ENCODE data around the gene IER3. TPM values are rescaled to one million over a fixed set of nuclear protein-coding genes. Genes with fewer than 3 reads are reported as not detected.

Gene IER3
- total RNA-seq, 2 donors from 2014 or later, result 102 to 136 TPM

GRCh38 chr6:30754631-30755030, 10.3 kb upstream of the IER3 start:
- H3K27me3 Mint-ChIP-seq (ENCODE audit: insufficient read depth), result no peaks in the 10 kb centered on the region

GRCh38 chr6:30752157-30752927, 8.0 kb upstream of the IER3 start:
- no peak for DNase-seq
- Histone ChIP-seq H3K9ac (ENCODE audit: extremely low read depth, low read length, poor library complexity, severe bottlenecking) (no peak overlapping the region), H3K36me3 (ENCODE audit: control insufficient read depth, insufficient read depth, low read length) (no peaks in the 10 kb centered on the region), H3K9me3 (ENCODE audit: control insufficient read depth, low read length) (no peaks in the 10 kb centered on the region), H3K27me3 (ENCODE audit: control insufficient read depth, insufficient read depth, low read length, poor library complexity, severe bottlenecking) (no peaks in the 10 kb centered on the region), H3K4me3 (ENCODE audit: low read length) (no peak overlapping the region), H3K4me1 (ENCODE audit: control insufficient read depth, insufficient read depth, low read length) (peaks cover under 1% of the 10 kb centered on the region), H3K27ac (ENCODE audit: low read depth, low read length) (no peak overlapping the region)
- no peaks in the 10 kb centered on the region for H3K27me3 Mint-ChIP-seq (ENCODE audit: insufficient read depth)
- H3K27ac Mint-ChIP-seq, result peak overlapping the region; percentile 75
- WGBS, 2 experiments (ENCODE audit: insufficient coverage in 1 of 2, insufficient read length in 1 of 2), result 86 to 87% methylated on average over 7 to 12 of the region's 12 CpGs
- no peaks in the 10 kb centered on the region for H3K9me3 Mint-ChIP-seq
- no peak overlapping the region for H3K4me3 Mint-ChIP-seq
- no peaks in the 10 kb centered on the region for H3K36me3 Mint-ChIP-seq (ENCODE audit: low read depth)
- TF ChIP-seq CTCF (conservative IDR thresholded peaks at IDR 0.05), result no peak
- peaks cover 32% of the 10 kb centered on the region for H3K4me1 Mint-ChIP-seq

More at GRCh38 chr6:30754631-30755030, 10.3 kb upstream of the IER3 start:
- TF ChIP-seq CTCF (conservative IDR thresholded peaks at IDR 0.05), result no peak
- no peak overlapping the region for H3K27ac ChIP-seq (ENCODE audit: low read depth, low read length)
- H3K9ac ChIP-seq (ENCODE audit: extremely low read depth, low read length, poor library complexity, severe bottlenecking), result no peak overlapping the region
- H3K4me3 ChIP-seq (ENCODE audit: low read length), result no peak overlapping the region
- H3K4me3 Mint-ChIP-seq, result no peak overlapping the region
- no peak overlapping the region for H3K27ac Mint-ChIP-seq
- no peaks in the 10 kb centered on the region for H3K27me3 ChIP-seq (ENCODE audit: control insufficient read depth, insufficient read depth, low read length, poor library complexity, severe bottlenecking)
- 90 to 92% methylated on average over 2 to 3 of the region's 3 CpGs for WGBS, 2 experiments (ENCODE audit: insufficient coverage in 1 of 2, insufficient read length in 1 of 2)
- DNase-seq, result no peak
- H3K4me1 ChIP-seq (ENCODE audit: control insufficient read depth, insufficient read depth, low read length), result peaks cover 4% of the 10 kb centered on the region
- no peaks in the 10 kb centered on the region for H3K9me3 ChIP-seq (ENCODE audit: control insufficient read depth, low read length)
- H3K9me3 Mint-ChIP-seq, result no peaks in the 10 kb centered on the region
- H3K4me1 Mint-ChIP-seq, result peaks cover 27% of the 10 kb centered on the region
- no peaks in the 10 kb centered on the region for H3K36me3 Mint-ChIP-seq (ENCODE audit: low read depth)
- no peaks in the 10 kb centered on the region for H3K36me3 ChIP-seq (ENCODE audit: control insufficient read depth, insufficient read depth, low read length)

GRCh38 chr6:30750379-30750668, 6.0 kb upstream of the IER3 start:
- no peak overlapping the region for H3K9ac ChIP-seq (ENCODE audit: extremely low read depth, low read length, poor library complexity, severe bottlenecking)
- H3K9me3 ChIP-seq (ENCODE audit: control insufficient read depth, low read length), result no peaks in the 10 kb centered on the region
- no peak for TF ChIP-seq CTCF (conservative IDR thresholded peaks at IDR 0.05)
- H3K27me3 Mint-ChIP-seq (ENCODE audit: insufficient read depth), result no peaks in the 10 kb centered on the region
- H3K27ac Mint-ChIP-seq, result no peak overlapping the region
- H3K4me3 Mint-ChIP-seq, result no peak overlapping the region
- DNase-seq, result no peak
- H3K4me1 Mint-ChIP-seq, result peaks cover 32% of the 10 kb centered on the region
- H3K27me3 ChIP-seq (ENCODE audit: control insufficient read depth, insufficient read depth, low read length, poor library complexity, severe bottlenecking), result no peaks in the 10 kb centered on the region
- no peaks in the 10 kb centered on the region for H3K9me3 Mint-ChIP-seq
- H3K27ac ChIP-seq (ENCODE audit: low read depth, low read length), result no peak overlapping the region
- no peaks in the 10 kb centered on the region for H3K36me3 Mint-ChIP-seq (ENCODE audit: low read depth)
- H3K4me1 ChIP-seq (ENCODE audit: control insufficient read depth, insufficient read depth, low read length), result peaks cover 1% of the 10 kb centered on the region
- H3K4me3 ChIP-seq (ENCODE audit: low read length), result no peak overlapping the region
- H3K36me3 ChIP-seq (ENCODE audit: control insufficient read depth, insufficient read depth, low read length), result no peaks in the 10 kb centered on the region

All from endodermal cell (in vitro differentiated cells).